GM12864 (cell line): ENCODE data around the gene MED29.
A peak's percentile ranks its signal among the peaks of the same experiment; 100 is the strongest.

Experiments used
- DNase-seq: peaks from one replicate; pipeline ENCODE4 v3.0.0-alpha.2; 2011; ENCODE audit warnings: low read depth
- H3K4me3 ChIP-seq: 2 replicates; pipeline ENCODE4 v1.5.1; 2011; ENCODE audit warnings: mild to moderate bottlenecking, low read depth, low read length, control low read depth
- TF ChIP-seq, protein P1 (sequence below): IDR thresholded peaks from 2 replicates; pipeline ENCODE4 v1.5.1; 2011; ENCODE audit warnings: low read depth, mild to moderate bottlenecking, moderate library complexity, low read length, control low read depth, inconsistent platforms; ENCODE audit errors: missing control alignments

Gene MED29

DNA sequence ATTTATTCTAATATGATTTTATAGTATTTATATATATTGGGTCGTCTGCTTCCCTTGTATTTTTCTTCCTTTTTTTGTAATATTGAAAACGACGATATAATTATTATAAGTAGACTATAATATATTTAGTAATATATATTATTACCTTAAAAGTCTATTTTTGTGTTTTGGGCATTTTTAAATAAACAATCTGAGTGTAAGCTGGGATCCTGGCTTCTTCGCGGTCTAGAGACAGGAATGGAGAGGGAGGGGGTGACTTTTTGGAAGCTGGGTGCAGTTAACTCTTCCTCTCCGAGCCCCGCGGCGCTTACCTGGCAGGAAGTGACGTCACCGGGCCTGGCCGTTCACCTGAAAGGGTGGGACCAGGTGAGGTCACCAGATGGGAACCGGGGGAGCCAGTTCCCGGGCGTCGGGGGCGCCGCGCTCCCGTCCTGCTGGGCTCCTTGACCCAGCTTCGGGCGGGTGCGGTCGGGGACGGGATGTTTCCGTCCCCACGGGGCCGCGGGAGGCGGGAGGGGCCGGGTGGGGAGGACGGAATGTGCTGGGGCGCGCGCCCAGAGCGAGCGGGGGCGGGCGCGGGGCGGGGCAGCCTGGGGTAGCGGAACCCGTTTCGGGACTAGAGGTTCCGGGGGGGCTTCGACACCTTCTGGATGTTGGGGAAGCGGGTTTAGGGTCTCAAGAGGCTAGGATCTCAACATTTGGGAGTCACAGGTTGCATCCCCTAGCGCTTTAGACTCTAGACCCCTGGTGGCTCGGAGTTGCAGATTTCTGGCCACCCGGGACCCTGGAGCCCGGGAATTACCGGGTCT, 18.2 kb downstream of the MED29 start:
- DNase-seq, result no peak
- TF ChIP-seq, protein P1, sequence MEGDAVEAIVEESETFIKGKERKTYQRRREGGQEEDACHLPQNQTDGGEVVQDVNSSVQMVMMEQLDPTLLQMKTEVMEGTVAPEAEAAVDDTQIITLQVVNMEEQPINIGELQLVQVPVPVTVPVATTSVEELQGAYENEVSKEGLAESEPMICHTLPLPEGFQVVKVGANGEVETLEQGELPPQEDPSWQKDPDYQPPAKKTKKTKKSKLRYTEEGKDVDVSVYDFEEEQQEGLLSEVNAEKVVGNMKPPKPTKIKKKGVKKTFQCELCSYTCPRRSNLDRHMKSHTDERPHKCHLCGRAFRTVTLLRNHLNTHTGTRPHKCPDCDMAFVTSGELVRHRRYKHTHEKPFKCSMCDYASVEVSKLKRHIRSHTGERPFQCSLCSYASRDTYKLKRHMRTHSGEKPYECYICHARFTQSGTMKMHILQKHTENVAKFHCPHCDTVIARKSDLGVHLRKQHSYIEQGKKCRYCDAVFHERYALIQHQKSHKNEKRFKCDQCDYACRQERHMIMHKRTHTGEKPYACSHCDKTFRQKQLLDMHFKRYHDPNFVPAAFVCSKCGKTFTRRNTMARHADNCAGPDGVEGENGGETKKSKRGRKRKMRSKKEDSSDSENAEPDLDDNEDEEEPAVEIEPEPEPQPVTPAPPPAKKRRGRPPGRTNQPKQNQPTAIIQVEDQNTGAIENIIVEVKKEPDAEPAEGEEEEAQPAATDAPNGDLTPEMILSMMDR, result no peak
- H3K4me3 ChIP-seq, result peak overlapping the region; percentile 98

DNA sequence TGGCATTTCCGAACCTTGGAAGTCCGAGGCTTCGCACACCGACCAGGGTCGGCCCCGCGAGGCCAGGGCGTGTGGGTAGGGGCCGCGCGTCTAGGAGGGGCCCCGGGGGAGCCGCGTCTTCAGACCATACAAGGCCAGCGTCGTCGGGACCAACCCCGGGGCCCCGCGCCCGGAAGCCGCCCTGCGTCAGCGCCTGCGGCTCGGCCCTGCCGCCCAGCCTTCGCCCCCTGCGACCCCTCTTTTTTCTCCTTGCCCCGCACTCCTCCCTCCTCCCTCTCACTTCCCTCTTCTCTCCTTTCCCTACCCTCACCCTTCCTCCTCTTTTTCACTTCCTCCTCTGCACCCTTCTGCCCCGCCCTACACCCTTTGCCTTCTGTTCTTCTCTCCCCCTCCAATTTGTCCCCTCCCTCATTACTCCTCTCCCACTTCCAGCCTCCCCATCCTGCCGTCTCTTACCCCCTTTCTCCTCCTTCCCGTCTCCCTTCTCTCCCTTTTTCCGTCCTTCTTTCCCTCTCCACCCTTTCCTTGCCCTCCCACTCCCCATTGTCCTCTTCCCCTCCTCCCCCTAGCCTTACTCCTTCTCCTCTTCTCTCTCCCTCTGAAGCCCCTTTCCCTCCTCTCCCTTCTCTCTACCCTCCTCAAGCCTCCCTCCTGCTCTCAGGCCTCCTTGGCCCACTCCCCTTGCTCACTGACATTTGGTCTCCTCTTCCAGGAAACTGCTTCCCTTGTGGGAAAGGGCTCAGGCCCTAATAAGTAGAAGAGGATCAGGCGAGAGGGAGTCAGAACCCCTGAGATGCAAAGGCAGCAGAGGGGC, 19.0 kb downstream of the MED29 start:
- DNase-seq, result no peak
- TF ChIP-seq, protein P1, result no peak
- peak overlapping the region; percentile 98 for H3K4me3 ChIP-seq

DNA sequence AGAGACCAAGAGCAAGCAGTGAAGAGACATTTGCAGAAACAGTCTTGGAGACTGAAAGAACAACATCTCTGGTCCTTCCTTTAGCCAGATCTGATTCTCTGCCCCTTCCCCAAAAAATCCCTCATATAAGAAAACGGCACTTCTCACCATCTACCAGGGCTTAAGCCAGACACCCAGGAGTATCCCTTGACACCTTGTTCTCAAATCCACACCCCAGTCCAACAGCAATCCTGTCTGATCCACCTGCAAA, 19.6 kb downstream of the MED29 start:
- DNase-seq, result no peak
- peak overlapping the region; percentile 98; the same call in 1 of the 2 replicates for H3K4me3 ChIP-seq
- TF ChIP-seq, protein P1, result no peak

DNA sequence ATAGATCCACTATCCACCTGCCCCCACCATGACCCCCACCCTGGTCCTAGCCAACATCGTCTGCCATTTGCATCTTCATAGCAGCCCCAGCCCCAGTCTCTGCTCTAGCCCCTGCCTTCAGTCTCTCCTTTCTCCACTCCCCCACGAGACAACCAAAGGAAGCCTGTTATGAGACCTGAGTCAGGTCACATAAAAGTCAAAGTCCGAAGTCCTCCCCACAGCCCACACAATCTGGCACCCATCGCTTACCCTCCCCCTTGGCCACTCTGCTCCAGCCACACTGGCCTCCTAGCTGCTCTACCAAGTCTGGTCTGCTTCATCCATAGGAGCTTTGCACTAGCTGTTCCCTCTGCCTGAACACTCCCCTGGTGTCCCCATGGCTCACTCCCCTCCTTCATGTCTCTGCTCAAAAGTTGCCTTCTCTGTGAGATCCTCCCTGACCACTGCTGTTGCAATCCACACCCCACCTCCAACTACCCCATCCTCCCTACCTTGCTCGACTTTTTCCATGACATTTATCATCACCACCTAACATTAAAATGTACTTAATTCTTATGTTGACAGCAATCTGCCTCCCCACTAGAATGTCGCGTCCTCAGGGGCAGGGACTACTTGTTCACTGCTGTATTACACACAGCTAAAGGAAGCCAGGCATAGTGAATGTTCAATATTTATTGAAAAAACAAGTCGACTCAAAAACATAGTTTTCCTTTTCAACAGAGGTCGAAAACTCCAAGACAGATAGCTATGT, 20.1 kb downstream of the MED29 start:
- DNase-seq, result no peak
- H3K4me3 ChIP-seq, result peak overlapping the region; percentile 98; the same call in 1 of the 2 replicates
- TF ChIP-seq, protein P1, result no peak

DNA sequence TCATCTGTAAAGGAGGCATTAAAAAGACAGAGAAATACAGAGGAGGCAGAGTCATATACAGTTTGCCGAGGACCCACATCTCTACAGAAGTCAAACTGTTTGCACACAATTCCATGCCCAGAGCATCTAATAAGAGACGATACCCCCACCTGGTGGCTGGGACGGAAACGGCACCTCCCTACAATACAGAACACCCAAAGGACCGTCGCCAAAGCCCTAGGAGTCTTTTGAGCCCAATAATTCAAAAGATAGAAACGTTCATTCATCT, 20.6 kb downstream of the MED29 start:
- DNase-seq, result peak; percentile 87
- H3K4me3 ChIP-seq, result peak overlapping the region; percentile 24; the same call in 1 of the 2 replicates

DNA sequence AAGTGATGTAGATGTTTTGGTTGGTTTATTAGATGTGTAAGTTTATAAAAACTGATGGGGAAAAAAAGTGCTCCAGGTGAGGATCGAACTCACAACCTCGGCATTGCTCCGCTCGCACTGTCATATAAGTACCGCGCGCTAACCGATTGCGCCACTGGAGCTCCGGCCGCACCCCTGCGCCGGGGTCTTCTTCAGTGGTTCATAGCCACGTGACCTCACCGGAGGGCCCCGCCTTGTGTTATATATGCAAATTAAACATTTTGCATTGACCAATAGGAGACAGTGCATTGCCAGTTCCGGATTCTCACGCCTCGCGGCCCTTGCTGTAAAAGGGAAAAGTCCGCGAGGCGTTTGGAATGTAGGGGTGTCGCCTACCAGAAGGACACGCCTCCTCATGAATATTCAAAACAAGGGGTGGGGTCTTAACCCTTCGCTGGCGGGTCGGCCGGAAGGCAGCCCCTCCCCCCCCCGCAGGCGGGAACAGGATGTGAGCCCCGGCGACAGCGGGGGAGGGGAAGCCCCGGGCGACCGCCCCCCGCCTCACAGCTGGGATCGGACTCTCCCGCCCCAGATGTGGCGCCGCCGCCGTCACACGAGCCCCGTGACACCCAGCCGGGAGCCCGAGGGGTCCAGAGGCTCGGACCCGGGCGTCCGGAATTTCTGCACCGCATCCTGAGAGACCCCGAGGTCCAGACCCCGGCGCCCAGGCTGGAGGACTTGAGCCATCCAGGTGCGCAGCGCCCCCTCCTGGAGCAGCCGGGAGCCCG, 21.1 kb downstream of the MED29 start, which contains the start of gene PLEKHG2:
Gene PLEKHG2, plus strand, starts transcription at position 570 of the 767 bp plus-strand sequence. CDS start 1,418 bp downstream, outside the sequence.
- peak; percentile 99 for DNase-seq
- peak within 1 kb of the TSS; percentile 98 for H3K4me3 ChIP-seq
- TF ChIP-seq, protein P1, result peak; percentile 75

More for the DNA sequence above, 20.6 kb downstream of the MED29 start:
- TF ChIP-seq, protein P1, result peak; percentile 89
